ENCODE results near the gene RTN4RL2. TPM values are rescaled to one million over a fixed set of nuclear protein-coding genes. Genes with fewer than 3 reads are reported as not detected.

The RTN4RL2 gene
- total and polyA plus RNA-seq, 5 donors from 2014 or later: 0.11 TPM; not detected in 4

DNA sequence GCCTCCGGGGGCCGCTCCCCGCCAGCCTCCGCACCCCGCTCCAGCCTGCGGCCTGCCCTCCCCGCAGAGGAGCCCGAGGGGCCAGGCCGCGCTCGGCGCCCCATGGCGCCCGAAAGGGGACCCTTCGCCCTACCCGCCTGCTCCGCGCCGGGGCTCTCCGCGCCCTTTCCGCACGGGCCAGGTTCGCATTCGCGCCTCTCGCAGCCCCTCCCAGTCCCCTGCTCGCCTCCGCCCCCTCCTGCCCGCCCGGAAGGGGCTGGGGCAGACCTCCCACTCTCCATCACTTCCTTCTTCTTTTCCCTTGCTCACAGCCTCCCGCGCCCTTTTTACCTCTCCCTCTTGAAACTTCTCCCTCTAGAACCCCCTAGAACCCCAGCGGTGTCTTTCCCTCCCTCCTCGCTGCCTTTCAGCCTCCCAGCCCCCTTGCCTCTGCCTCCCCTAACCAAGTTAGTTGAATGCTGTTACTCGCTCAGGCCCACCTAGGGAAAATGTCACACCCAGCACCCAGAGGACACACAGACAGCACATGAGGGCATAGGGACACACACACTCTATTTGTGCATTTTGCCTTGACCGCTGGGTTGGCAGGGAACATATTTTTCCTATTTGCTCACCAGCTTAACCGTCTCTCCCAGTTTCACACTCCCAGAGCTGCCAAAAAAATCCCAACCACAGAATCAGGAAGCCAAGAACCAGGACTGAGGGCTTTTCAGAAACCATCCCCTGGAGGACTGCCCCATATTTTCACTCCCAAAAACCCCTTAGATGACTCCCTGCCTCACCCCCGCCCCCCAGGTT lies 33.2 kb upstream of the RTN4RL2 start, which contains the start of gene SLC43A3:
SLC43A3 (minus strand) TSS at position 193 of the 798 bp plus-strand sequence. CDS start 949 bp downstream, outside the sequence.
- Mint-ChIP-seq H3K36me3 (peaks cover 15% of the 10 kb centered on the region), H3K27me3 (no peaks in the 10 kb centered on the region), H3K4me1 (peaks cover 12 to 50% (median 37%) of the 10 kb centered on the region in 4 donors), H3K27ac (peak within 1 kb of the TSS; percentile 94 to 95 (median 95)), H3K4me3 (peak within 1 kb of the TSS; percentile 89 to 93 (median 92)), H3K9me3 (no peaks in the 10 kb centered on the region)
- Histone ChIP-seq H3K27ac (ENCODE audit: insufficient read depth, low read length, poor library complexity, severe bottlenecking) (peak within 1 kb of the TSS; percentile 35), H3K36me3 (ENCODE audit: control insufficient read depth, insufficient read depth, low read length) (no peaks in the 10 kb centered on the region), H3K4me3 (ENCODE audit: low read depth, low read length) (peak within 1 kb of the TSS; percentile 82), H3K27me3 (ENCODE audit: control insufficient read depth, insufficient read depth, low read length) (no peaks in the 10 kb centered on the region), H3K9me3 (ENCODE audit: control insufficient read depth in 2 of 2, low read length in 2 of 2) (no peaks in the 10 kb centered on the region), H3K4me1 (ENCODE audit: control insufficient read depth, insufficient read depth, low read length, poor library complexity, severe bottlenecking) (peaks cover 36% of the 10 kb centered on the region)
- DNase-seq (peak; percentile 48 to 83 (median 48)), ATAC-seq (ENCODE audit: low read depth in 2 of 2) (peak; percentile 35 to 37)

DNA sequence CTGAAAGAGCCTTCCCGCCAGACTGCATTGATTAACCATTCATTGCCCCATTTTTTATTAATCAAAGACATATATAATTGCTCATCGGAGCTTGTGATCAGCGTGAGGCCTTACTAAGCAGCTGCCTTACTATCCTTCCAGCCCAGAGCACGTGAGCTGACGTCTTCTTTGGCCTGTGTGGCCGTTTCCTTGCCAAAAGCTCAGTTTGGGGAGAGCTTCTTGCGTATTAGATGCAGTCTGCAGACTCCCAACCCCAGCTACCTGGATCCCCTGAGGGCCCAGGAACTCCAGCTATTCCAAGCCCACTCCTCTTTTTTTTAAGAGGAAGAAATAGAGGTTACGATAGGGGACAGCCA lies 32.6 kb upstream of the RTN4RL2 start:
- H3K27ac ChIP-seq (ENCODE audit: insufficient read depth, low read length, poor library complexity, severe bottlenecking): no peak overlapping the region
- ATAC-seq (ENCODE audit: low read depth in 2 of 2) (no peak), DNase-seq (no peak)
- peaks cover 36% of the 10 kb centered on the region for H3K4me1 ChIP-seq (ENCODE audit: control insufficient read depth, insufficient read depth, low read length, poor library complexity, severe bottlenecking)
- Mint-ChIP-seq H3K27ac (peak overlapping the region in 2 of 3 donors; percentile 70 to 95), H3K4me1 (peaks cover 9 to 44% (median 32%) of the 10 kb centered on the region in 4 donors), H3K27me3 (no peaks in the 10 kb centered on the region), H3K9me3 (no peaks in the 10 kb centered on the region), H3K4me3 (peak overlapping the region; percentile 89 to 93 (median 92)), H3K36me3 (peaks cover 10% of the 10 kb centered on the region)
- no peak overlapping the region for H3K4me3 ChIP-seq (ENCODE audit: low read depth, low read length)
- no peaks in the 10 kb centered on the region for H3K27me3 ChIP-seq (ENCODE audit: control insufficient read depth, insufficient read depth, low read length)
- no peaks in the 10 kb centered on the region for H3K36me3 ChIP-seq (ENCODE audit: control insufficient read depth, insufficient read depth, low read length)
- H3K9me3 ChIP-seq (ENCODE audit: control insufficient read depth in 2 of 2, low read length in 2 of 2): no peaks in the 10 kb centered on the region

DNA sequence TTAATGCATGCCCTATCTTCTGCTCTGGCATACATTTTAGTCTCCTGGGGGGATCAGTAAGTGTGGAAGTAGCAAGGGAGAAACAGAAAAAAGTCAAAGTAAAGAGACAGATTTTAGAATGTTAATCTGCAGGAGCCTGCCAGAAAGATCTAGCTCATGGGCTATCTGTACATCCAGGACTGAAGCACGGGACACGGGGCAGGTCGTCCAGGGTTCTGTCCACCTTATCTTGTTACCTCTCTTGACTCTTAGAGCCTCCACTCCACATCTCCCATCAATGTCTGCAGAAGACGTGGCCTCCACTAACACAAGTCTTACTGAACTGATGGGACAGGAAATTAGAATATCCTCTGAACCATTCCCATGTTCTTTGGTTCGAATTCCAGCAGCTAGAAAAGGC lies 31.7 kb upstream of the RTN4RL2 start:
- ATAC-seq (ENCODE audit: low read depth in 2 of 2) (no peak), DNase-seq (no peak)
- H3K4me1 Mint-ChIP-seq: peaks cover 2 to 37% (median 27%) of the 10 kb centered on the region in 4 donors
- Histone ChIP-seq H3K4me3 (ENCODE audit: low read depth, low read length) (no peak overlapping the region), H3K36me3 (ENCODE audit: control insufficient read depth, insufficient read depth, low read length) (no peaks in the 10 kb centered on the region), H3K9me3 (ENCODE audit: control insufficient read depth in 2 of 2, low read length in 2 of 2) (no peaks in the 10 kb centered on the region), H3K27ac (ENCODE audit: insufficient read depth, low read length, poor library complexity, severe bottlenecking) (no peak overlapping the region), H3K27me3 (ENCODE audit: control insufficient read depth, insufficient read depth, low read length) (no peaks in the 10 kb centered on the region), H3K4me1 (ENCODE audit: control insufficient read depth, insufficient read depth, low read length, poor library complexity, severe bottlenecking) (peaks cover 36% of the 10 kb centered on the region)
- H3K9me3 Mint-ChIP-seq: no peaks in the 10 kb centered on the region
- peak overlapping the region in 1 of 4 donors; percentile 92 for H3K4me3 Mint-ChIP-seq
- no peaks in the 10 kb centered on the region for H3K27me3 Mint-ChIP-seq
- peak overlapping the region in 1 of 3 donors; percentile 27 for H3K27ac Mint-ChIP-seq
- H3K36me3 Mint-ChIP-seq: peaks cover 3% of the 10 kb centered on the region

DNA sequence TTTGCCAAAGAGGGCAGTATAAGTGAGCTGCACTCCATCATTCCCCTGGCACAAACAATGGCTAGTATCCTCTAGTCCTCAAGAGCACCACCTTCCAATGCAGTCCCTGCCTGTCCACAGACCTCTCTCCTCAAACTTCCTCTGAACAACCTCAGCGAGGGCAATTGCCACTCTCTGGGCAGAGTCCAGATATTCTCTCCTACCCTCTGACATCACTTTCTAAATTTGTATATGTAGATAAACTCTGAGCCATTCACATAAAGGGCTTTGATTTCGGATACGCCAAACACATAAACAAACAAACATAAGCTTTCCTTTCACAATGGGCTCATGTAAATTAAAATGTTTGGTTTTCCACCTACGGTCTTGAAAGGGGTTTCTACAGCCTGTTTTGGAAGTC lies 30.4 kb upstream of the RTN4RL2 start:
- Histone ChIP-seq H3K27ac (ENCODE audit: insufficient read depth, low read length, poor library complexity, severe bottlenecking) (no peak overlapping the region), H3K36me3 (ENCODE audit: control insufficient read depth, insufficient read depth, low read length) (no peaks in the 10 kb centered on the region), H3K4me3 (ENCODE audit: low read depth, low read length) (no peak overlapping the region), H3K4me1 (ENCODE audit: control insufficient read depth, insufficient read depth, low read length, poor library complexity, severe bottlenecking) (peaks cover 23% of the 10 kb centered on the region), H3K9me3 (ENCODE audit: control insufficient read depth in 2 of 2, low read length in 2 of 2) (no peaks in the 10 kb centered on the region), H3K27me3 (ENCODE audit: control insufficient read depth, insufficient read depth, low read length) (no peaks in the 10 kb centered on the region)
- H3K27ac Mint-ChIP-seq: peak overlapping the region in 1 of 3 donors; percentile 15
- peaks cover 0 to 24% (median 16%) of the 10 kb centered on the region in 4 donors for H3K4me1 Mint-ChIP-seq
- peak overlapping the region in 2 of 4 donors; percentile 8 to 62 for H3K4me3 Mint-ChIP-seq
- H3K9me3 Mint-ChIP-seq: no peaks in the 10 kb centered on the region
- DNase-seq (no peak), ATAC-seq (ENCODE audit: low read depth in 2 of 2) (no peak)
- no peaks in the 10 kb centered on the region for H3K27me3 Mint-ChIP-seq
- no peaks in the 10 kb centered on the region for H3K36me3 Mint-ChIP-seq

- Histone ChIP-seq H3K27me3 (ENCODE audit: control insufficient read depth, insufficient read depth, low read length) (no peaks in the 10 kb centered on the region), H3K4me1 (ENCODE audit: control insufficient read depth, insufficient read depth, low read length, poor library complexity, severe bottlenecking) (peaks cover 13% of the 10 kb centered on the region), H3K9me3 (ENCODE audit: control insufficient read depth in 2 of 2, low read length in 2 of 2) (no peaks in the 10 kb centered on the region), H3K27ac (ENCODE audit: insufficient read depth, low read length, poor library complexity, severe bottlenecking) (no peak overlapping the region), H3K36me3 (ENCODE audit: control insufficient read depth, insufficient read depth, low read length) (no peaks in the 10 kb centered on the region), H3K4me3 (ENCODE audit: low read depth, low read length) (no peak overlapping the region)
- no peak overlapping the region for H3K27ac Mint-ChIP-seq
- ATAC-seq (ENCODE audit: low read depth in 2 of 2) (no peak), DNase-seq (no peak)
- peak overlapping the region in 1 of 4 donors; percentile 62 for H3K4me3 Mint-ChIP-seq
- peaks cover 0 to 14% (median 11%) of the 10 kb centered on the region in 4 donors for H3K4me1 Mint-ChIP-seq
- H3K27me3 Mint-ChIP-seq: no peaks in the 10 kb centered on the region
- H3K36me3 Mint-ChIP-seq: no peaks in the 10 kb centered on the region
- no peaks in the 10 kb centered on the region for H3K9me3 Mint-ChIP-seq
These were observed 29.4 kb upstream of the RTN4RL2 start for GRCh38 chr11:57430952-57431351.

- DNase-seq: no peak
- peaks cover 0 to 5% (median 3%) of the 10 kb centered on the region in 4 donors for H3K4me1 Mint-ChIP-seq
- Histone ChIP-seq H3K9me3 (ENCODE audit: control insufficient read depth in 2 of 2, low read length in 2 of 2) (no peaks in the 10 kb centered on the region), H3K27ac (ENCODE audit: insufficient read depth, low read length, poor library complexity, severe bottlenecking) (no peak overlapping the region), H3K27me3 (ENCODE audit: control insufficient read depth, insufficient read depth, low read length) (no peaks in the 10 kb centered on the region), H3K36me3 (ENCODE audit: control insufficient read depth, insufficient read depth, low read length) (no peaks in the 10 kb centered on the region), H3K4me1 (ENCODE audit: control insufficient read depth, insufficient read depth, low read length, poor library complexity, severe bottlenecking) (peaks cover 2% of the 10 kb centered on the region), H3K4me3 (ENCODE audit: low read depth, low read length) (no peak overlapping the region)
- no peak overlapping the region for H3K4me3 Mint-ChIP-seq
- H3K27ac Mint-ChIP-seq: peak overlapping the region in 1 of 3 donors; percentile 26
- H3K36me3 Mint-ChIP-seq: no peaks in the 10 kb centered on the region
- H3K9me3 Mint-ChIP-seq: no peaks in the 10 kb centered on the region
- no peaks in the 10 kb centered on the region for H3K27me3 Mint-ChIP-seq
- no peak for ATAC-seq (ENCODE audit: low read depth in 2 of 2)
These were observed 28.2 kb upstream of the RTN4RL2 start for GRCh38 chr11:57432149-57432561.

GRCh38 chr11:57432714-57433163 lies 27.6 kb upstream of the RTN4RL2 start:
- Mint-ChIP-seq H3K27me3 (no peaks in the 10 kb centered on the region), H3K4me3 (no peak overlapping the region), H3K9me3 (no peaks in the 10 kb centered on the region), H3K36me3 (no peaks in the 10 kb centered on the region), H3K4me1 (peaks cover 0 to 2% (median 0%) of the 10 kb centered on the region in 4 donors), H3K27ac (no peak overlapping the region)
- Histone ChIP-seq H3K4me1 (ENCODE audit: control insufficient read depth, insufficient read depth, low read length, poor library complexity, severe bottlenecking) (no peaks in the 10 kb centered on the region), H3K27ac (ENCODE audit: insufficient read depth, low read length, poor library complexity, severe bottlenecking) (no peak overlapping the region), H3K27me3 (ENCODE audit: control insufficient read depth, insufficient read depth, low read length) (no peaks in the 10 kb centered on the region), H3K4me3 (ENCODE audit: low read depth, low read length) (no peak overlapping the region), H3K9me3 (ENCODE audit: control insufficient read depth in 2 of 2, low read length in 2 of 2) (no peaks in the 10 kb centered on the region), H3K36me3 (ENCODE audit: control insufficient read depth, insufficient read depth, low read length) (no peaks in the 10 kb centered on the region)
- ATAC-seq (ENCODE audit: low read depth in 2 of 2): peak in 1 of 2 donors; percentile 29
- DNase-seq: no peak
